ENCODE data around the gene ANK2. TPM values are rescaled to one million over a fixed set of nuclear protein-coding genes. Genes with fewer than 3 reads are reported as not detected.

Gene ANK2
- total and polyA plus RNA-seq, 5 donors from 2014 or later = not detected

DNA sequence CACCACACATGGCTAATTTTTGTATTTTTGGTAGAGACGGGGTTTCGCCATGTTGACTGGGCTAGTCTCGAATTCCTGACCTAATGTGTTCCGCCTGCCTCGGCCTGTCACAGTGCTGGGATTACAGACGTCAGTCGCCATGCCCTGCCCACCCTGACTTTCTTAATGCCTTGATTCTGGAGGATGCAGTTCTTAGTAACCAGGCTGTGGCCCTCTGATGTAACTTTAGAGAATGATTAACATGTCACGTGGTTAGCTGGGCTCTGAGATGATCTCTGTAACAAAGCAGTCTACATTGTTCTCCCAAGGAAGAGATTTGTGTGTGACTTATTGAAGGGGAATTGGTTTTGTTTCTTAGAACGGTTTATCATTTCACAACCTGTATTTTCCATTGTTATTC is 30.6 kb downstream of the ANK2 start:
- no peak overlapping the region for H3K27ac Mint-ChIP-seq
- DNase-seq (no peak), ATAC-seq (ENCODE audit: low read depth in 2 of 2) (no peak)
- H3K27ac ChIP-seq (ENCODE audit: insufficient read depth, low read length, poor library complexity, severe bottlenecking) = no peak overlapping the region
- H3K4me3 ChIP-seq (ENCODE audit: low read depth, low read length) = no peak overlapping the region
- no peaks in the 10 kb centered on the region for H3K36me3 Mint-ChIP-seq
- H3K9me3 Mint-ChIP-seq = no peaks in the 10 kb centered on the region
- H3K36me3 ChIP-seq (ENCODE audit: control insufficient read depth, insufficient read depth, low read length) = no peaks in the 10 kb centered on the region
- no peaks in the 10 kb centered on the region for H3K4me1 Mint-ChIP-seq
- H3K4me3 Mint-ChIP-seq = no peak overlapping the region
- H3K27me3 Mint-ChIP-seq = peaks cover 1% of the 10 kb centered on the region
- H3K27me3 ChIP-seq (ENCODE audit: control insufficient read depth, insufficient read depth, low read length) = no peaks in the 10 kb centered on the region
- no peaks in the 10 kb centered on the region for H3K4me1 ChIP-seq (ENCODE audit: control insufficient read depth, insufficient read depth, low read length, poor library complexity, severe bottlenecking)
- H3K9me3 ChIP-seq (ENCODE audit: control insufficient read depth in 2 of 2, low read length in 2 of 2) = no peaks in the 10 kb centered on the region

GRCh38 chr4:113080624-113081023 is 31.2 kb downstream of the ANK2 start:
- no peaks in the 10 kb centered on the region for H3K4me1 Mint-ChIP-seq
- no peaks in the 10 kb centered on the region for H3K27me3 ChIP-seq (ENCODE audit: control insufficient read depth, insufficient read depth, low read length)
- no peaks in the 10 kb centered on the region for H3K9me3 Mint-ChIP-seq
- DNase-seq (no peak), ATAC-seq (ENCODE audit: low read depth in 2 of 2) (no peak)
- H3K27ac ChIP-seq (ENCODE audit: insufficient read depth, low read length, poor library complexity, severe bottlenecking) = no peak overlapping the region
- no peaks in the 10 kb centered on the region for H3K36me3 Mint-ChIP-seq
- no peak overlapping the region for H3K27ac Mint-ChIP-seq
- H3K36me3 ChIP-seq (ENCODE audit: control insufficient read depth, insufficient read depth, low read length) = no peaks in the 10 kb centered on the region
- no peak overlapping the region for H3K4me3 Mint-ChIP-seq
- peaks cover 5% of the 10 kb centered on the region for H3K27me3 Mint-ChIP-seq
- H3K4me1 ChIP-seq (ENCODE audit: control insufficient read depth, insufficient read depth, low read length, poor library complexity, severe bottlenecking) = no peaks in the 10 kb centered on the region
- no peak overlapping the region for H3K4me3 ChIP-seq (ENCODE audit: low read depth, low read length)
- H3K9me3 ChIP-seq (ENCODE audit: control insufficient read depth in 2 of 2, low read length in 2 of 2) = no peaks in the 10 kb centered on the region

DNA sequence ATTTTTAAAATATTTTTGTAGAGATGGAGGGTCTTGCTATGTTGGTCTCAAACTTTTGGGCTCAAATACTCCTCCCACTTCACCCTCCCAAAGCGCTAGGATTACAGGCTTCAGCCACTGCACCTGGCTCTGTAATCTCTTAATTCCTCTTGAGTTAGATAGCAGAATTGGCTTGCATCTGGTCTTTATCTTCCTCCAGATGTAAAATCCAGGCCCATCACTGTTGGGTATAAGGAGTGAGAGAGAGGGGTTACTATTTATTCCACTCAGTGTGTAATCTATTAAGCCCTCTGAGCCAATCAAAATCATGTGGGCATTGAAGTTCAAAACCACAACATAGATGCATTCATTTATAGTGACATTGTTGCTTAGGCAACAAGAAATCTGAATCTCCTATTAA is 33.9 kb downstream of the ANK2 start:
- DNase-seq (no peak), ATAC-seq (ENCODE audit: low read depth in 2 of 2) (no peak)
- Mint-ChIP-seq H3K9me3 (peaks cover 0 to 2% (median 0%) of the 10 kb centered on the region in 7 donors), H3K36me3 (no peaks in the 10 kb centered on the region), H3K27me3 (peaks cover 9% of the 10 kb centered on the region), H3K4me3 (no peak overlapping the region), H3K27ac (no peak overlapping the region), H3K4me1 (no peaks in the 10 kb centered on the region)
- Histone ChIP-seq H3K27ac (ENCODE audit: insufficient read depth, low read length, poor library complexity, severe bottlenecking) (no peak overlapping the region), H3K36me3 (ENCODE audit: control insufficient read depth, insufficient read depth, low read length) (no peaks in the 10 kb centered on the region), H3K9me3 (ENCODE audit: control insufficient read depth in 2 of 2, low read length in 2 of 2) (no peaks in the 10 kb centered on the region), H3K27me3 (ENCODE audit: control insufficient read depth, insufficient read depth, low read length) (no peaks in the 10 kb centered on the region), H3K4me3 (ENCODE audit: low read depth, low read length) (no peak overlapping the region), H3K4me1 (ENCODE audit: control insufficient read depth, insufficient read depth, low read length, poor library complexity, severe bottlenecking) (no peaks in the 10 kb centered on the region)

GRCh38 chr4:113086172-113086695 is 36.8 kb downstream of the ANK2 start:
- no peaks in the 10 kb centered on the region for H3K27me3 ChIP-seq (ENCODE audit: control insufficient read depth, insufficient read depth, low read length)
- H3K4me3 ChIP-seq (ENCODE audit: low read depth, low read length) = no peak overlapping the region
- H3K4me1 Mint-ChIP-seq = no peaks in the 10 kb centered on the region
- no peak for ATAC-seq (ENCODE audit: low read depth in 2 of 2)
- H3K9me3 Mint-ChIP-seq = peaks cover 0 to 2% (median 0%) of the 10 kb centered on the region in 7 donors
- H3K27ac Mint-ChIP-seq = no peak overlapping the region
- H3K27ac ChIP-seq (ENCODE audit: insufficient read depth, low read length, poor library complexity, severe bottlenecking) = no peak overlapping the region
- H3K4me3 Mint-ChIP-seq = no peak overlapping the region
- no peaks in the 10 kb centered on the region for H3K36me3 Mint-ChIP-seq
- H3K36me3 ChIP-seq (ENCODE audit: control insufficient read depth, insufficient read depth, low read length) = no peaks in the 10 kb centered on the region
- no peak for DNase-seq
- H3K4me1 ChIP-seq (ENCODE audit: control insufficient read depth, insufficient read depth, low read length, poor library complexity, severe bottlenecking) = no peaks in the 10 kb centered on the region
- H3K9me3 ChIP-seq (ENCODE audit: control insufficient read depth in 2 of 2, low read length in 2 of 2) = no peaks in the 10 kb centered on the region
- H3K27me3 Mint-ChIP-seq = peaks cover 9% of the 10 kb centered on the region

DNA sequence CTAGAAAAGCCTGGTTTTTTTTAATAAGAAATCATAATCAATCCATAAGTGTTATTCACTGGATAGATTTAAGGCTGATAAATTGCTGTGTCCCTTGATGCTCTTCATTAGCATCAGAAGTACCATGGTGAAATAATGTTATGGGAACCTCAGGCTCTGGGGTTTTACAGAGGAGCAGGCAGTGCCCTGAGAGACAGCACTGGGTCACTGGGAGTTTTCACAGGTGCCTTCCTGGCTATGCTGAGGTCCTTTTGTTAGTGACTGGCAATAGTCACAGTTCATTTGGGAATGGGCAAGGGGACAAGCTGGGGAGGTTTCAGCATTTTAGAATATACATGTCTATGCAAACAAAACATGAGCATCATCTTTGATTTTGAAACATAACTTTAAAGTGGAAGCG is 38.6 kb downstream of the ANK2 start:
- Mint-ChIP-seq H3K36me3 (no peaks in the 10 kb centered on the region), H3K27ac (no peak overlapping the region), H3K4me3 (no peak overlapping the region), H3K9me3 (peaks cover 0 to 2% (median 0%) of the 10 kb centered on the region in 7 donors), H3K4me1 (no peaks in the 10 kb centered on the region), H3K27me3 (peaks cover 9% of the 10 kb centered on the region)
- Histone ChIP-seq H3K36me3 (ENCODE audit: control insufficient read depth, insufficient read depth, low read length) (no peaks in the 10 kb centered on the region), H3K4me3 (ENCODE audit: low read depth, low read length) (no peak overlapping the region), H3K27me3 (ENCODE audit: control insufficient read depth, insufficient read depth, low read length) (no peaks in the 10 kb centered on the region), H3K9me3 (ENCODE audit: control insufficient read depth in 2 of 2, low read length in 2 of 2) (no peaks in the 10 kb centered on the region), H3K4me1 (ENCODE audit: control insufficient read depth, insufficient read depth, low read length, poor library complexity, severe bottlenecking) (no peaks in the 10 kb centered on the region), H3K27ac (ENCODE audit: insufficient read depth, low read length, poor library complexity, severe bottlenecking) (no peak overlapping the region)
- ATAC-seq (ENCODE audit: low read depth in 2 of 2) (no peak), DNase-seq (no peak)

DNA sequence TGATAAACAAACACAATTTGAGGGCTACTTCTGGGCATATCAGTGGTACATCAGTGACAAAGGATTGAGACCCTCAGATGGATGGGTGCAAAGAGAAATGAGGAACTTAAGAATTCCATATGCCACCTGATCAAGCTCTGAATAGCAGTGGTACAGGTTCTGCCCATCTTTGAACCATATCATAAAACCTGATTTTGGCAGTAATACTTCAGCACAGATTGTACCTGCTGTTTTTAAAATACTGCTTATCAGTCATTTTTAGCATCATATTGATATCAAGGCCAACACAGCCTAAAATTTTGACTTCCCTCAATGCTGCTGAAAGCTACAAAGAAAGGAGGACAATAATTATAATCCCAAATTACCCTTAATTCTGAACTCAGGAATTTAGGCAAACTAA is 41.5 kb downstream of the ANK2 start:
- ATAC-seq (ENCODE audit: low read depth in 2 of 2) (no peak), DNase-seq (no peak)
- H3K9me3 Mint-ChIP-seq = peaks cover 0 to 2% (median 0%) of the 10 kb centered on the region in 7 donors
- no peaks in the 10 kb centered on the region for H3K36me3 ChIP-seq (ENCODE audit: control insufficient read depth, insufficient read depth, low read length)
- H3K4me3 Mint-ChIP-seq = no peak overlapping the region
- H3K27ac ChIP-seq (ENCODE audit: insufficient read depth, low read length, poor library complexity, severe bottlenecking) = no peak overlapping the region
- H3K4me3 ChIP-seq (ENCODE audit: low read depth, low read length) = no peak overlapping the region
- peaks cover 12% of the 10 kb centered on the region for H3K27me3 Mint-ChIP-seq
- H3K4me1 Mint-ChIP-seq = no peaks in the 10 kb centered on the region
- H3K27ac Mint-ChIP-seq = no peak overlapping the region
- no peaks in the 10 kb centered on the region for H3K36me3 Mint-ChIP-seq
- no peaks in the 10 kb centered on the region for H3K4me1 ChIP-seq (ENCODE audit: control insufficient read depth, insufficient read depth, low read length, poor library complexity, severe bottlenecking)
- H3K27me3 ChIP-seq (ENCODE audit: control insufficient read depth, insufficient read depth, low read length) = no peaks in the 10 kb centered on the region
- H3K9me3 ChIP-seq (ENCODE audit: control insufficient read depth in 2 of 2, low read length in 2 of 2) = no peaks in the 10 kb centered on the region

DNA sequence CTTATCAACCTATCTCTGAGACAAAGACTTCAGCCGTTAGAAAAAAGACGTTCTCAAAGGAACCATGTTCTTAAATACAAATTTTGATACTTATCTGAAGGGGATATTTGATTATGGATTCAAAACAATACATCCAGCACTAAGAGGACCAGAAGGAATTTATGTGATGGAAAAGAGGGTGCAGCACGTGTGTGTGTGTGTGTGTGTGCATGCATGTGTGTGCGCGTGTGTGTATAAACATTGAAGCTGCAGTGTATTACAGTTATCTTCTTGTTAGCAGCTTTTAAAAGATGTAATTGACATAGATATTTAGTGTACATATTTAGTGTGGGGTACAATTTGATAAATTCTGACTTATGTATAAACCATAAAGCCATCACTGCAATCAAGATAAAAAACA is 44.9 kb downstream of the ANK2 start:
- no peaks in the 10 kb centered on the region for H3K4me1 ChIP-seq (ENCODE audit: control insufficient read depth, insufficient read depth, low read length, poor library complexity, severe bottlenecking)
- no peaks in the 10 kb centered on the region for H3K9me3 ChIP-seq (ENCODE audit: control insufficient read depth in 2 of 2, low read length in 2 of 2)
- Mint-ChIP-seq H3K36me3 (no peaks in the 10 kb centered on the region), H3K27ac (no peak overlapping the region), H3K27me3 (peaks cover 8% of the 10 kb centered on the region), H3K4me3 (no peak overlapping the region), H3K9me3 (no peaks in the 10 kb centered on the region), H3K4me1 (no peaks in the 10 kb centered on the region)
- H3K4me3 ChIP-seq (ENCODE audit: low read depth, low read length) = no peak overlapping the region
- no peak overlapping the region for H3K27ac ChIP-seq (ENCODE audit: insufficient read depth, low read length, poor library complexity, severe bottlenecking)
- no peaks in the 10 kb centered on the region for H3K36me3 ChIP-seq (ENCODE audit: control insufficient read depth, insufficient read depth, low read length)
- DNase-seq (no peak), ATAC-seq (ENCODE audit: low read depth in 2 of 2) (no peak)
- no peaks in the 10 kb centered on the region for H3K27me3 ChIP-seq (ENCODE audit: control insufficient read depth, insufficient read depth, low read length)

DNA sequence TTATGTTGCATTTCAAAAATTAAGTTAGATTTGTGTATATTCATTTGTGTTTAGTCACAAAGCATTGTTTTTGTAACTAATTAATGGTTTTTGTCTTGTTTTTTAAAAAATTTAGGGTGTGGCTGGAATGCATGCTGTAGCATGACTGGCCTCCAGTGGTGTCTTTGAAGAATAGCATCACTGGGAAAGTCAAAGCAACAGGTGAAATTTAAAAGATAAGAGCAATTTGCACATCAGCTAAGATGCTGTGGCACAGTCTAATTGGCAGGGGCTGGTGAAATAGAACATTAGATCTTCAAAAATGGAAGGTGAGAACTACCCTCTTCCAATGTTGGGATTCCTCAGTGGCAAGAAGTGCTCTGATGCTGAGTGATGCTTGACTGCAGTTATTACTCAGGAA is 45.3 kb downstream of the ANK2 start:
- no peaks in the 10 kb centered on the region for H3K36me3 ChIP-seq (ENCODE audit: control insufficient read depth, insufficient read depth, low read length)
- H3K27me3 ChIP-seq (ENCODE audit: control insufficient read depth, insufficient read depth, low read length) = no peaks in the 10 kb centered on the region
- Mint-ChIP-seq H3K27me3 (peaks cover 8% of the 10 kb centered on the region), H3K4me3 (no peak overlapping the region), H3K36me3 (no peaks in the 10 kb centered on the region), H3K4me1 (no peaks in the 10 kb centered on the region), H3K9me3 (no peaks in the 10 kb centered on the region), H3K27ac (no peak overlapping the region)
- DNase-seq (no peak), ATAC-seq (ENCODE audit: low read depth in 2 of 2) (no peak)
- no peak overlapping the region for H3K27ac ChIP-seq (ENCODE audit: insufficient read depth, low read length, poor library complexity, severe bottlenecking)
- no peak overlapping the region for H3K4me3 ChIP-seq (ENCODE audit: low read depth, low read length)
- H3K9me3 ChIP-seq (ENCODE audit: control insufficient read depth in 2 of 2, low read length in 2 of 2) = no peaks in the 10 kb centered on the region
- no peaks in the 10 kb centered on the region for H3K4me1 ChIP-seq (ENCODE audit: control insufficient read depth, insufficient read depth, low read length, poor library complexity, severe bottlenecking)

All from CD4-positive, CD25-positive, alpha-beta regulatory T cell (primary cell).